Fibroblast of mammary gland (primary cell): ENCODE results near the gene TSPOAP1.

Experiments used
- DNase-seq: peaks from one replicate; pipeline ENCODE4 v3.0.0-alpha.2; 2010; ENCODE audit warnings: low read depth
- H3K4me3 ChIP-seq: 2 replicates; pipeline ENCODE4 v1.5.1; 2011; ENCODE audit warnings: low read depth, mild to moderate bottlenecking, low read length, moderate library complexity; ENCODE audit not compliant: control insufficient read depth
- TF ChIP-seq, protein P1 (sequence below): conservative IDR thresholded peaks from 2 replicates; pipeline ENCODE4 v1.5.1; 2011; ENCODE audit warnings: low read depth, low read length, inconsistent platforms; ENCODE audit not compliant: control insufficient read depth, insufficient read depth

Gene TSPOAP1, protein sequence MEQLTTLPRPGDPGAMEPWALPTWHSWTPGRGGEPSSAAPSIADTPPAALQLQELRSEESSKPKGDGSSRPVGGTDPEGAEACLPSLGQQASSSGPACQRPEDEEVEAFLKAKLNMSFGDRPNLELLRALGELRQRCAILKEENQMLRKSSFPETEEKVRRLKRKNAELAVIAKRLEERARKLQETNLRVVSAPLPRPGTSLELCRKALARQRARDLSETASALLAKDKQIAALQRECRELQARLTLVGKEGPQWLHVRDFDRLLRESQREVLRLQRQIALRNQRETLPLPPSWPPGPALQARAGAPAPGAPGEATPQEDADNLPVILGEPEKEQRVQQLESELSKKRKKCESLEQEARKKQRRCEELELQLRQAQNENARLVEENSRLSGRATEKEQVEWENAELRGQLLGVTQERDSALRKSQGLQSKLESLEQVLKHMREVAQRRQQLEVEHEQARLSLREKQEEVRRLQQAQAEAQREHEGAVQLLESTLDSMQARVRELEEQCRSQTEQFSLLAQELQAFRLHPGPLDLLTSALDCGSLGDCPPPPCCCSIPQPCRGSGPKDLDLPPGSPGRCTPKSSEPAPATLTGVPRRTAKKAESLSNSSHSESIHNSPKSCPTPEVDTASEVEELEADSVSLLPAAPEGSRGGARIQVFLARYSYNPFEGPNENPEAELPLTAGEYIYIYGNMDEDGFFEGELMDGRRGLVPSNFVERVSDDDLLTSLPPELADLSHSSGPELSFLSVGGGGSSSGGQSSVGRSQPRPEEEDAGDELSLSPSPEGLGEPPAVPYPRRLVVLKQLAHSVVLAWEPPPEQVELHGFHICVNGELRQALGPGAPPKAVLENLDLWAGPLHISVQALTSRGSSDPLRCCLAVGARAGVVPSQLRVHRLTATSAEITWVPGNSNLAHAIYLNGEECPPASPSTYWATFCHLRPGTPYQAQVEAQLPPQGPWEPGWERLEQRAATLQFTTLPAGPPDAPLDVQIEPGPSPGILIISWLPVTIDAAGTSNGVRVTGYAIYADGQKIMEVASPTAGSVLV (N-terminal part only)

DNA sequence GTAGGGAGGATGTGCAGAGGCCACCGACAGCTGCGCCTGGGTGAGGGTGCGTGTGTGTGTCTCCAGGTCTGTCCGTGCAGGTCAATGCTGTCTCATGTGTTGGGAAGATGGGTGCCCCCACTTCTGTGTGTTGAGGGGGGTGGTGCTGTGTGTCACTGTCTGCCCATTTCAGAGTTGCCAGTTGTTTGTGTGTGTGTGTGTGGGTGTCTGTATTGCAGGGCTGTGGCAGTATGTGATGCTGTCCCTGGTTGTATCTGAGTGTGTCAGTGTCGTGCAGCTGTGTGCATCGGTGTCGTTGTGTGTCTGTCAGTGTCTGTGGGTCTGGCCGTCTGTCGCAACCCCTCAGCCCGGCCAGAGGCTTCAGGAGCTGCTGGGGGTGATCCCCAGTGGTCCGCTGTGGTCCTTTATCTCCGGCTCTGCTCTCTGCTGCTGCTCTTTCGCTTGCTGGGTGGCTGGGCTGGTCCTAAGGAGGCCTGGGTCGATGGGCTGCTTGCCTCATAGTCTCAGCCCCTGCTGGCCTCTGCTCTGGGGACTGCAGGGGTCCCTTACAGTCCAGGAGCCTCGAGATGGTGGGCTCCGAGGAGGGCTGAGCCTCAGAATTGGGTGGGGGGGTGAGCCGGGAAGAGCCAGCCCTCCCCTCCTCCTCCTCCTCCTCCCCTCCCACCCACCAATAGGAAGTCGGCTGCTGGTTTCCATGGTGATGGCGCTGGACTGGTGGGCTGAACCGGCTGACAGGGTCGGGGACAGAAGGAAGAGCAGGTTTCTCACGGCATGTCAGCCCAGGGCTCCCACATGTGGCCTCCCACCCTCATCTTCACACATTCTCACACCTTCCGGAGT, at the start of gene TSPOAP1:
Gene TSPOAP1, minus strand, starts transcription at position 601 of the 840 bp plus-strand sequence. CDS start 875 bp downstream, outside the sequence.
- TF ChIP-seq, protein P1, sequence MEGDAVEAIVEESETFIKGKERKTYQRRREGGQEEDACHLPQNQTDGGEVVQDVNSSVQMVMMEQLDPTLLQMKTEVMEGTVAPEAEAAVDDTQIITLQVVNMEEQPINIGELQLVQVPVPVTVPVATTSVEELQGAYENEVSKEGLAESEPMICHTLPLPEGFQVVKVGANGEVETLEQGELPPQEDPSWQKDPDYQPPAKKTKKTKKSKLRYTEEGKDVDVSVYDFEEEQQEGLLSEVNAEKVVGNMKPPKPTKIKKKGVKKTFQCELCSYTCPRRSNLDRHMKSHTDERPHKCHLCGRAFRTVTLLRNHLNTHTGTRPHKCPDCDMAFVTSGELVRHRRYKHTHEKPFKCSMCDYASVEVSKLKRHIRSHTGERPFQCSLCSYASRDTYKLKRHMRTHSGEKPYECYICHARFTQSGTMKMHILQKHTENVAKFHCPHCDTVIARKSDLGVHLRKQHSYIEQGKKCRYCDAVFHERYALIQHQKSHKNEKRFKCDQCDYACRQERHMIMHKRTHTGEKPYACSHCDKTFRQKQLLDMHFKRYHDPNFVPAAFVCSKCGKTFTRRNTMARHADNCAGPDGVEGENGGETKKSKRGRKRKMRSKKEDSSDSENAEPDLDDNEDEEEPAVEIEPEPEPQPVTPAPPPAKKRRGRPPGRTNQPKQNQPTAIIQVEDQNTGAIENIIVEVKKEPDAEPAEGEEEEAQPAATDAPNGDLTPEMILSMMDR: no peak
- no peak within 1 kb of the TSS for H3K4me3 ChIP-seq
- DNase-seq: no peak

DNA sequence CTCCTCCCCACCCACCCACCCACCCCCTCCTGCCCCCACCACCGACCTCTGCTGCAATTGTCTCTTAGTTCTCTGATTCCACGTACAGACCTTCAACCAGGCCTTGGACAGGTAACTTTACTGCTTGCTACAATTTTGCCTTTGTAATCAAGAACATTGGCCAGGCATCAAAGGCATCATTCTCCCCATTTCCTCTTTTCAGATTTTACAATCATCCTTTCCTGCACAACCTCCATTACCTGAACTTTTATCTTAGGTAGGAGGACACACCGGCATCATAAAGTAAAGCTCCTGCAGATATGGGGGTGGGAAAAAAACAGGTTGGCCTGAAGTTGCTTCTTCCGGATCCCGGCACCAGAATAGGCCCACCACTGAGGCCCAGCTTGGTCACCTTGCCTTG, 49.1 kb upstream of the TSPOAP1 start:
- DNase-seq: no peak
- TF ChIP-seq, protein P1: no peak
- no peak overlapping the region for H3K4me3 ChIP-seq

DNA sequence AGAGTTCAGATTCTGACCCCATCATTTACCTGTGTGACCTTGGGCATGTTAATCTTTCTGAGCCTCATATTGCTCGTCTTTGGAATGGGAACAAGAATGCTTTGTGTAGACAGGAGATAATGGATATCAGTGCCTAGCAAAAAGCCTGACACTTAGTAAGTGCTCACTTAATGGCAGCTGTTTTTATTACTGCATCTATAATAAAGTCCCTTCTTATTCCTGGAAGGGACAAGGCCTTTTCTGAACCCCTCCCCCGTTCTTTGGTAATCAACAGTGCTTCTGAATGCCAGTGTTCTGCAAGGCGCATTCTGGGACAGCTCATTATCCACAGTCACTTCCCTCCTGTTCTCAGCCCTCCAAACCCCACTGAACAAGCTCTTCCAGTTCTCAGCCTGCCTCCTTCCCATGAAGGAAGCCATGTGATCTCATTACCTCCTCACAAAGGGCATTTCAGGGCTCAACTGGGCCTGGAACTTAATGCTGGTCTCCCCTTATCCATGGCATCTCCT, 48.6 kb upstream of the TSPOAP1 start:
- no peak overlapping the region for H3K4me3 ChIP-seq
- TF ChIP-seq, protein P1: no peak
- DNase-seq: no peak

DNA sequence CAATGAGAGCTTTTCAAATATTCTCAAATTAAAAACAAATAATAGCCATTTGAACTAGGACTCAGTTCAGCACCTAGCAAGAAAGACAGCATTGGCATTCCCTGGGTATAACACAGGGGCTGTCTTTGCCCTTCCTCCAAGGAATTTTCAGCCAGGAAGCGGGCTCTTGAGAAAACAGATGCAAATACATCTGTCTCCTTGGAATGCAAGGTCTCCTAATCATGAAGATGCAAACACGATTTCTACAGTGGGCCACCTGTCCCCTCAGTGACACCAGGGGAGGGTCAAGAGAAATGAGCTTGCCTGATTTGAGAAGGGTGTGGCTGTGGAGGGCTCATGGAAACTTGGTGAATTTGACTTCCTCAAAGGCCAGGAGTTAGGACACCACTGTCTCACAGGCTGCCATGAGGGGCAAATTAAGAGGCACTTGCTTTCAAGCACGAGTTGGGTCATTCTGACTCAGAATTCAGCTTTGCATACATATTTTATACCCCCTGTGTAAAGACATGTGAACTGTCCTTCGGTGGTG, 47.9 kb upstream of the TSPOAP1 start:
- TF ChIP-seq, protein P1: no peak
- no peak overlapping the region for H3K4me3 ChIP-seq
- no peak for DNase-seq

DNA sequence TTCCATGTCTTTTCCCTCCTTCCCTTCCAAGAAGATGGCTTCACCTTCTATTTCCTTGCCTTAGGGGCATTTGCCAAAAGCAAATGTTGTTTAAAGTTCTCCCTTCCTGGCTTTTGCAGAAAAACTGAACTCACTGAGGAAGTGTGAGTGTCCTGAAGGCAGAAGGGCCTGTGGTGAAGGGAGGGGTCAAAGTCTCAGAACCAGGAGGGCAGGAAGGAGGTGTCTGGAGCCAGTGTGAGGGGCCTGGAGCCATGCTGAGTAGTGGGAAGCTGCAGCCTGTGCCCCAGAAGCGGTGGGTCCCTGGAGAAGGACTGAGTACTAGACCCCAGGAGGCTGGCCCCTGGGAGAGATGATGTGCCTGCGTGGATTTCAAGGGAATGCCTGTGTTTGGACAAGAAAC, 47.2 kb upstream of the TSPOAP1 start:
- TF ChIP-seq, protein P1: no peak
- no peak overlapping the region for H3K4me3 ChIP-seq
- no peak for DNase-seq

DNA sequence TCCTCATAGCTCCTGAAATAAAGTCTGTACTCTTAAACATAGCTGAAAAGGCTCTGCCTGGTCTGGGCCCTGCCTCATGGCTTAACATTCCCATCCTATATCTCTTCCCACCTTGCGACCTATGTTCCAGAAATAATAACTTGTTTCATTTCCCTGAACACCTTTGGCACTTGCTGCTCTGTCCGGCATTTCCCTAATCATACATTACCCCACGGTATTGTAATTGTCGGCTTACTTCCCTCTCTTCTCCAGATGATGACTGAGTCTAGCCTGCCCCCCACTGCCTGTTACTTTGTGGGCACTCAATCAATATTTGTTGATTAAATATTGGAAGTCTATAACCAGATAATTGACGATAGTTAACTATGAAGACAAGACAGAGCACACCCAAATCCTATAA, 46.7 kb upstream of the TSPOAP1 start:
- no peak for DNase-seq
- H3K4me3 ChIP-seq: no peak overlapping the region
- TF ChIP-seq, protein P1: no peak
